Fibroblast of lung (primary cell): Measurements from ENCODE around the gene PIP4P1. TPM values are rescaled to one million over a fixed set of nuclear protein-coding genes. Genes with fewer than 3 reads are reported as not detected.

ENCODE experiments used
- DNase-seq, 2 donors: peaks; one replicate each; pipeline versions ENCODE4 v3.0.0 to v3.0.0-alpha.2; 2010; ENCODE audit warnings: low read depth in 2 of 2
- H2AFZ ChIP-seq: 2 replicates; pipeline ENCODE4 v1.5.1; 2012; ENCODE audit warnings: low read length, control low read depth, inconsistent platforms
- H3K27ac ChIP-seq: 2 replicates; pipeline ENCODE4 v1.5.1; 2011; ENCODE audit warnings: low read length, control low read depth; ENCODE audit not compliant: insufficient read depth
- H3K27me3 ChIP-seq: 2 replicates; pipeline ENCODE4 v1.5.1; 2011; ENCODE audit warnings: mild to moderate bottlenecking, low read length; ENCODE audit not compliant: control insufficient read depth, insufficient read depth
- H3K36me3 ChIP-seq: 2 replicates; pipeline ENCODE4 v1.5.1; 2011; ENCODE audit warnings: low read length; ENCODE audit not compliant: control insufficient read depth, insufficient read depth
- H3K4me1 ChIP-seq: 2 replicates; pipeline ENCODE4 v1.5.1; 2011; ENCODE audit warnings: low read length; ENCODE audit not compliant: control insufficient read depth, insufficient read depth; ENCODE audit errors: extremely low read depth
- H3K4me2 ChIP-seq: 2 replicates; pipeline ENCODE4 v1.5.1; 2011; ENCODE audit warnings: low read length, control low read depth; ENCODE audit not compliant: insufficient read depth; ENCODE audit errors: extremely low read depth
- H3K4me3 ChIP-seq, 4 experiments: fragments of 200-600 bp in 1 of 4; sonication (generic) in 1 of 4; replicated peaks in 1 of 4; 2 replicates each; pipeline ENCODE4 v1.5.1; 2011 to 2016; ENCODE audit warnings: low read length in 4 of 4, low read depth in 3 of 4, mild to moderate bottlenecking in 3 of 4, control low read depth in 2 of 4, inconsistent platforms in 1 of 4, mixed read lengths in 1 of 4; ENCODE audit not compliant: insufficient read depth in 1 of 4; ENCODE audit errors: control extremely low read depth in 1 of 4
- H3K79me2 ChIP-seq: 2 replicates; pipeline ENCODE4 v1.5.1; 2012; ENCODE audit warnings: mild to moderate bottlenecking, low read length, inconsistent platforms; ENCODE audit not compliant: control insufficient read depth, insufficient read depth
- H3K9ac ChIP-seq: 2 replicates; pipeline ENCODE4 v1.5.1; 2011; ENCODE audit warnings: mild to moderate bottlenecking, low read length, control low read depth; ENCODE audit not compliant: insufficient read depth
- H3K9me3 ChIP-seq: 2 replicates; pipeline ENCODE4 v1.5.1; 2012; ENCODE audit warnings: low read depth, low read length; ENCODE audit not compliant: control insufficient read depth, insufficient read depth
- H4K20me1 ChIP-seq: 2 replicates; pipeline ENCODE4 v1.5.1; 2011; ENCODE audit warnings: low read length; ENCODE audit not compliant: control insufficient read depth, insufficient read depth; ENCODE audit errors: extremely low read depth
- EZH2 ChIP-seq: IDR thresholded peaks from 2 replicates; pipeline ENCODE4 v1.5.1; 2012; ENCODE audit warnings: low read length, control low read depth, mild to moderate bottlenecking; ENCODE audit errors: missing control alignments
- polyA plus RNA-seq, 2 donors: library from polyadenylated mRNA; depleted of rRNA in 1 of 2; stranded (reverse) in 1 of 2; unstranded in 1 of 2; fragments of >200 nt; gene quantifications; 2 replicates each; pipeline ENCODE4 v1.2.1, GENCODE V29; 2011 to 2012; ENCODE audit warnings: missing spikeins in 1 of 2
- total RNA-seq: library from RNA; depleted of rRNA; stranded (reverse); fragments of >200 nt; gene quantifications from 2 replicates; pipeline ENCODE4 v1.2.1, GENCODE V29; 2014
- TF ChIP-seq, protein P1 (sequence below), 2 donors: IDR thresholded peaks in 1 of 2; conservative IDR thresholded peaks in 1 of 2; 1 replicate in 1 of 2; 2 replicates in 1 of 2; pipeline ENCODE4 v1.5.1; 2011 to 2012; ENCODE audit warnings: low read length in 2 of 2, control low read depth in 1 of 2, inconsistent platforms in 1 of 2, low read depth in 1 of 2, mild to moderate bottlenecking in 1 of 2

Gene PIP4P1
- total and polyA plus RNA-seq, 2 donors (not counting 1 experiment from before 2014, with no cell fraction given): 30.9 to 34.9 TPM

DNA sequence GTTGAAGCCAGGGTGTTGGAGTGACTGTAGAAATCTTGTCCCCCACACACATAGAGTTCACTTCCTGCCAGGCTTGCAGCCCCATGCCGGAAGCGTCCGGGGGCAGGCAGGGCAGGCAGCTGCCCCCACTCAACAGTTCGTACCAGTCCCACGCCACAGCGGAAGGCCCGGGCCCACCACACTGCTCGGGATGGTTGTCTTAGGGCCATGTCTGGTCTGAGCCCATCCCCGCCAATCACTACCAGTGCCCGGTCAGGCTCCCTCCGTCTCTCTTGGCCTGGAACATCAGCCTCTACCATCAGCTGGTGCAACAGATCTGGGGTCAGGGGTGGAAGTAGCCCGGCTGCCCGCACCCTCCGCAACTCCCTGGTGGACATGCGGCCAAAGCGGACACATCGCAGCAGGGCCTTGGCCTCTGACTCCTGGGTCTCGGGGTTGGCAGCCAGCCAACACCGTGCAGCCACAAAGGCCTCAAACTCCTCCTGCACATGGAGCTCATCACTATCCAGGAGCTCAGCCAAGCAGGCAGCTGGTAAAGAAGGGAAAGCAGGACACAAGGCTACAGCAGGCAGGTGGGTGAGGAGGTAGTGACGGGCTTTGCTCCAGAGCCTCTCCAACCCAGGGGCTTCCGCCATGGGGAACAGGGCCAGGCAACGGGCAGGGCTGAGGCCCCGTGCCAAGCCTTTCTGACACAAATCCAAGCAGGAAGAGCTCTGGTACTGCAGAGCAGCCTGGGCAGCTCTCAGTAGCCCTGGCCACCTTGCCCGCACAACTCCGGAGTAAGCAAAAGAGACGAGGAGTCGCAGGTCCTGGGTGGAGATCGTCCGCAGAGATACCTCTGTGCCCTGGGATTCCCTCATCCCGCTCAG is 31.2 kb downstream of the PIP4P1 start:
- H3K27ac ChIP-seq: no peak overlapping the region
- no peak for DNase-seq
- TF ChIP-seq, protein P1, sequence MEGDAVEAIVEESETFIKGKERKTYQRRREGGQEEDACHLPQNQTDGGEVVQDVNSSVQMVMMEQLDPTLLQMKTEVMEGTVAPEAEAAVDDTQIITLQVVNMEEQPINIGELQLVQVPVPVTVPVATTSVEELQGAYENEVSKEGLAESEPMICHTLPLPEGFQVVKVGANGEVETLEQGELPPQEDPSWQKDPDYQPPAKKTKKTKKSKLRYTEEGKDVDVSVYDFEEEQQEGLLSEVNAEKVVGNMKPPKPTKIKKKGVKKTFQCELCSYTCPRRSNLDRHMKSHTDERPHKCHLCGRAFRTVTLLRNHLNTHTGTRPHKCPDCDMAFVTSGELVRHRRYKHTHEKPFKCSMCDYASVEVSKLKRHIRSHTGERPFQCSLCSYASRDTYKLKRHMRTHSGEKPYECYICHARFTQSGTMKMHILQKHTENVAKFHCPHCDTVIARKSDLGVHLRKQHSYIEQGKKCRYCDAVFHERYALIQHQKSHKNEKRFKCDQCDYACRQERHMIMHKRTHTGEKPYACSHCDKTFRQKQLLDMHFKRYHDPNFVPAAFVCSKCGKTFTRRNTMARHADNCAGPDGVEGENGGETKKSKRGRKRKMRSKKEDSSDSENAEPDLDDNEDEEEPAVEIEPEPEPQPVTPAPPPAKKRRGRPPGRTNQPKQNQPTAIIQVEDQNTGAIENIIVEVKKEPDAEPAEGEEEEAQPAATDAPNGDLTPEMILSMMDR (conservative IDR thresholded peaks at IDR 0.05 in 1 of 2, IDR thresholded peaks at IDR 0.05 in 1 of 2; ENCODE audit: low read depth in 1 of 2, low read length in 2 of 2): no peak
- TF ChIP-seq EZH2: no peak

DNA sequence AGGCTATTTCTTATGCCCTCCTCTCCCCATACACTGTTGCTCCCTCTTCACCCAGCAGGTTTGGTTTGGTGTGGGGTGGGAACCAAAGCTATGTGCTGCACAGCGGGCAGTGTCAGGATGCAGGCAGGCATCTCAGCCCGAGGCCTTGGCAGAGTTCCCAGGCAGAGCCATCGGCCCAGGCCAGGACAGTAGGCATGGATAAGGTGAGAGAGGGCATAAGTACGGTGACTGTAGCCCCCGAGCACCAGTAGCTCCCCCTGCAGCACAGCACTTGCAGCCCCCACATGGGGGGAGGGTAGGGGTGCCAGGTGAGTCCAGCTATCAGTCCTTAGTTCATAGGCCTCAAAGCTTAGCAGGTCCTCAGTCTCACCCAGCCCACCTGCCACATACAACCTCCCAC is 32.4 kb downstream of the PIP4P1 start:
- Histone ChIP-seq H3K9ac (no peak overlapping the region), H3K79me2 (no peaks in the 10 kb centered on the region), H3K27ac (no peak overlapping the region), H3K9me3 (no peaks in the 10 kb centered on the region), H3K36me3 (no peaks in the 10 kb centered on the region), H3K4me1 (no peaks in the 10 kb centered on the region), H3K4me2 (no peak overlapping the region), H3K4me3 (no peak overlapping the region), H2AFZ (no peak overlapping the region), H4K20me1 (no peaks in the 10 kb centered on the region), H3K27me3 (no peaks in the 10 kb centered on the region)
- no peak for DNase-seq
- TF ChIP-seq, protein P1 (conservative IDR thresholded peaks at IDR 0.05 in 1 of 2, IDR thresholded peaks at IDR 0.05 in 1 of 2; ENCODE audit: low read depth in 1 of 2, low read length in 2 of 2): no peak
- TF ChIP-seq EZH2: no peak

More for the DNA sequence above, 31.2 kb downstream of the PIP4P1 start:
- Histone ChIP-seq H3K36me3 (no peaks in the 10 kb centered on the region), H3K9ac (no peak overlapping the region), H3K27me3 (no peaks in the 10 kb centered on the region), H3K4me2 (no peak overlapping the region), H3K4me1 (peaks cover 3% of the 10 kb centered on the region), H2AFZ (no peak overlapping the region), H3K4me3 (no peak overlapping the region), H3K79me2 (no peaks in the 10 kb centered on the region), H4K20me1 (no peaks in the 10 kb centered on the region), H3K9me3 (no peaks in the 10 kb centered on the region)

GRCh38 chr14:20428010-20428365 is 33.2 kb downstream of the PIP4P1 start:
- H4K20me1 ChIP-seq: no peaks in the 10 kb centered on the region
- TF ChIP-seq EZH2: no peak
- TF ChIP-seq, protein P1 (conservative IDR thresholded peaks at IDR 0.05 in 1 of 2, IDR thresholded peaks at IDR 0.05 in 1 of 2; ENCODE audit: low read depth in 1 of 2, low read length in 2 of 2): no peak
- H3K4me1 ChIP-seq: no peaks in the 10 kb centered on the region
- no peak overlapping the region for H2AFZ ChIP-seq
- no peaks in the 10 kb centered on the region for H3K9me3 ChIP-seq
- no peaks in the 10 kb centered on the region for H3K27me3 ChIP-seq
- DNase-seq: no peak
- no peak overlapping the region for H3K9ac ChIP-seq
- H3K4me2 ChIP-seq: no peak overlapping the region
- H3K27ac ChIP-seq: no peak overlapping the region
- no peak overlapping the region for H3K4me3 ChIP-seq
- no peaks in the 10 kb centered on the region for H3K79me2 ChIP-seq
- H3K36me3 ChIP-seq: no peaks in the 10 kb centered on the region
